Myocyte (in vitro differentiated cells): ENCODE results near the gene MIOS. TPM values are rescaled to one million over a fixed set of nuclear protein-coding genes. Genes with fewer than 3 reads are reported as not detected.
"Not testable (repeated sequence)": the region's sequence is repeated elsewhere in the genome, so short reads cannot be mapped to it uniquely, and the experiment has no call there.

ENCODE experiments used
- DNase-seq: peaks from one replicate; pipeline ENCODE4 v3.0.0-alpha.2; 2012; ENCODE audit warnings: low read depth
- total RNA-seq: library from RNA; depleted of rRNA; stranded (reverse); fragments of >200 nt; gene quantifications from 2 replicates; pipeline ENCODE4 v1.2.3, GENCODE V29; 2014

The MIOS gene
- total RNA-seq, 1 donor from 2014 or later, result 88.2 TPM

DNA sequence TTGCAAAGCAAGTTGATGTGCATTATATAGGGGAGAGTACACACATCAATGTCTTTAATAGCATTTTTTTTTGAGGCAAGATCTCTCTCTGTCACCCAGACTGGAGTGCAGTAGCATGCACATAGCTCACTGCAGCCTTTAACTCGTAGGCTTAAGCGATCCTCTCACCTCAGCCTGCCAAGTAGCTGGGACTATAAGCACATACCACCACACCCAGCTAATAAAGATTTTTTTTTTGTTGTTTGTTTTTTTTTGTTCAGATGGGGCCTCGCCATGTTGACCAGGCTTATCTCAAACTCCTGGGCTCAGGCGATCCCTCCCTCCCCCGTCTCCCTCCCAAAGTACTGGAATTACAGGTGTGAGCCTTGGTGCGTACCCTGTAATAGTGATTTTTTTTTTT is 75.4 kb downstream of the MIOS start:
- no peak for DNase-seq

DNA sequence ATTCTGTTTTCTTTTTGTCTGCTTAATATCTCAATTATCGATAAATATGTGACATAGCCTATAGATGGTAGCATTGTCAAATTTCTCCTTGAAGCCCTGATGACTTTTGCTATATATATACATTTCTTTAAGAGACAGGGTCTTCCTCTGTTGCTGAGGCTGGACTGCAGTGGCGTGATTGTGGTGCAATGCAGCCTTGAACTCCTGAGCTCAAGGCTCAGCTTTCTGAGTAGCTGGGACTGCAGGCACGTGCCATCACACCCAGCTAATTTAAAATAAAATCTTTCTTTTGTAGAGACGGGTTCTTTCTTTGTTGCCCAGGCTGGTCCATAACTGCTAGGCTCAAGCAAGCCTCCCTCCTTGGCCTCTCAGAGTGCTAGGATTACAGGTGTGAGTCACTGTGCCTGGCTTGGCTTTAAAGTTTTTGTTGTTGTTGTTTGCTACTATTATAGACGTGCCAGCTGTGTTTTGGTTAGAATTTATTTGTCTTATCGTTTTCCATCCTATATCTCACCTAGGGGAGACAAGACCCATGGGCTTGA is 80.9 kb downstream of the MIOS start:
- DNase-seq, result no peak

DNA sequence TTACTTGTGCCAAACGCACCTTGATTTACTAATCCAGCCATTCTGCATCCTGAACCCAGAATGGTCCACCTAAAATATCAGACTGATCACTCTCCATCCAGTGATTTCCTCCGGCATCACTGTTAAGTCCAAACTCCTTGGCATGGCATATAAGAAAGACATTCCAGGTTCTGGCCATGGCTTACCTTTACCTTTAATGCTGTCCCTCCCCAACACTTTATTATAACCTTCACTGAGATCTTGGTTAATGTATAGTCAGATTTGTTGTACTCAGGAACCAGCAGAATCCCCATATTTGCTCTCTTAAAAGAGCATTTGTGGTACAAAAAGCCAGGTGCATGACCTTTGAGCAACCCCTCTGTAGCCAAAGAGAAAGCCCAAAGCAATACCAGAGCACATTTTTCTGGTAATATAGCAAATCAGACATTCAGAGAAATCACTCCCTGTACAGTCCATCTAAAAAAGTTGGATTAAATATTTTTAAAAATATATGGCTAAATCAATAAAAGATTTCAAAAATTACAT is 84.1 kb downstream of the MIOS start:
- no peak for DNase-seq

DNA sequence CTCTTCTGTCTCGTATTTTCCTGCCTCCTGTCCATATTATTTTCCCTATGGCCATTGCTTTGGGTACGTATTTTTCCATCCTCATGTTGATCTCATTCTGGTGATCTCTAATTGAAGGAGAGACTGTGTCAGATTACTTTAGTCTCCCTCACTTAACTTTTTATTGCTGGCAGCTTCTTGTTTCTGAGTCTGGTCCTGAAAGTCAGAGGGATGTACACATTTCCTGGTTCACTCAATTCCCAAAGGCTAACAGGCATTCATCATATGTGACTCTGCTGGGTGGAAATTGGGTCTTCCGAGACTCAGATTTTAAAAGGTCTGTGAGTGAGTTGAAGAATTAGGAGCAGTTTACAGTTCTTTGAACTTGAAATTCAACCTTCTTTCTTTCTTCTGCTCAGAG is 84.8 kb downstream of the MIOS start:
- no peak for DNase-seq

DNA sequence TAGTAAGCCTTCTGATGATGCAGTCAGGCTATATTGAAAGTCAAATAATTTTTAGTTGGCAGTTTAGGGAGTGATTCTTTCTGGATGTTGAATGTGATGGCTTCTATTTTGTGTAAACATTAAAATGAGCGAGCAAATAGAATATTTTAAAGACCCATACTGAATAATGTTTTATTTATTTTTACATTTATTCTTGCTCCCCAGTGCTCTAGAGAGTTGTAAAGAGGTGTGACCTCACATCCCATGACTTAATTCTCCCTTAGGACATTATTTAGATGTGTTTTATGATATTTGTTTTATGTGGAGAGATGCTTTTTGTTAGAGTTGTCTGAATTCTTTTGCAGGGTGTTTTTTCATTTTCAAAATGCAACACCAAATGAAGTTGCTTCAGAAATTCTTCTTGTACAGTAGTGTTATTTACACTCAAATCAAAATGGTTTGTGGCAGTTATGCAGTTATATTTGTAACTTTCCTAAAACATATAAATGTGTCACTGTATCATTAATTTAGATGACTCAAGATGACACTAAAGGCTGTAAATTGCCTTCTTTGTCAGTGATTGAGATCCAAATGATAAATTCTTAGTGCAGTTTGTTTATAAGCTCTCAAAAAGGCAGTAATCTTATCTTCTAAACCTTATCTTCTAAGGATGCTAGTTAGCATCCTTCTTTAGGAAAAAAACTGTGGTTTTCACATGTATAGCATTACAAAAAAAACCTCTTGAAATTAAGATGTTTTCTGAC is 86.3 kb downstream of the MIOS start:
- no peak for DNase-seq

DNA sequence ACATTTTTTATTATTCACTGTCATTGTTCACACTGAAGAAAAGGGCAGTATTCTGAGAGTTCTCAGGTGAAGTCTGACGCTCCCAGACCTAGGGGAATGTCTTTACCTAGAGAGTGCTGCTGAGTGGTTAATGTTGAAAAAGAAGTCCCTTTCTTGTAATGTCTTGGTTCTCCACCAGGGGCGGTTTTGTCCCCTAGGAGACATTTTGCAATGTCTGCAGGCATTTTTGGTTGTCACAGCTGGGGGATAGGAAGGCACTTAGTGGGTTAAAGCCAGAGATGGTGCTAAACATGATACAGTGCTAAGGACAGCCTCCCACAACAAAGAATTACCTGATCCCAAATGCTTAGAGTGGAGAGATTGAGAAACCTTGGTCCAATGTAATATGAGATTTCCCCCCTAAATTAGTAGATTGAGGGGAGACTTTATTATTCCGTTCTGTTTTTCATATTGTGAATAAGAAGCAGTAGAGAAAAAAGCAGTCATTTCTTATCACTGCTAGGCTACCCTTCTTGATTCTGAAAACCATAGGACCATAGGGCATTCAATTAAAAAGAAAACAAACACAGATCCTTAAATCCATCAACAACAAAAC is 87.0 kb downstream of the MIOS start:
- DNase-seq, result peak; percentile 17

DNA sequence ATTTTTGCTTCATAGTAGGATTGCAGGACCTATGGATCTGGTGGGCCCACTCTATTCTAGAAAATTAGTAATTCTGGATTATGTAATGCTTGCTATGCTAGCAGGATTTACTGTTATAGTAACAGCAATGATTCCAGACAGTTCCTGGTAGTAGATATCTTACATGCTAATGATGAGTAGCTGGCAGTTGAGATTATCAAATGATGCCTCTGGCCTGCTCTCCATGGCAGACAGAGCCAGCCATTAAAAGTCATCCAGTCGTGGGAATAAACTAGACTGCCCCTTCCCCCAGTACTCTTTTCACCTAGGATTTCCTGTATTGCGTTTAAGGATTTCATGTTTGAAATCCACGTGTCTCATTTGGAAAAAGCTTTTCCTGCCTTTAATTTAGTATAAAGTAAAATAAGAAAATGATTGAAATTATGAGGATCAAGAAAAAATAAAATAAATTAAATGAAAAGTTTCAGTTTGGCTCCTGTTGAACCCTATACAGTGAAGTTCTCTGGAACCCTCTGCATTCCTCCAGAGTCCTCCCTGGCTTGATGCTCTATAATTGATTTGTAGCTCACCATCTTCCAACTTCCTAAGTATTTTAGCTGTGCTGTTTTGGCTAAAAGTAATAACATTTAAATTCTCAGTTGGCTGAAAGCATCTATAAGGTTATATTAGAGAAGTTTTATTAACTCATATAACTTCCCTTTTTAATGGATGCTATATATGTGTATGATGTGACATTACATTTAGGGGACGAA is 88.5 kb downstream of the MIOS start:
- no peak for DNase-seq

DNA sequence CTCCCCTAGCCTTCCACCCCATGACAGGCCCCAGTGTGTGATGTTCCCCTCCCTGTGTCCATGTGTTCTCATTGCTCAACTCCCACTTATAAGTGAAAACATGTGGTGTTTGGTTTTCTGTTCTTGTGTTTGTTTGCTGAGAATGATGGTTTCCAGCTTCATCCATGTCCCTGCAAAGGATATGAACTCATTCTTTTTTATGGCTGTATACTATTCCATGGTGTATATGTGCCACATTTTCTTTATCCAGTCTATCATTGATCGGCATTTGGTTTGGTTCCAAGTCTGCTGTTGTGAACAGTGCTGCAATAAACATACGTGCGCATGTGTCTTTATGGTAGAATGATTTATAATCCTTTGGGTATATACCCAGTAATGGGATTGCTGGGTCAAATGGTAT is 89.8 kb downstream of the MIOS start:
- DNase-seq, result not testable (repeated sequence)

Other genes with a start within 250 kb of the MIOS start
- gene COL28A1, start 31.0 kb upstream of the MIOS start, total RNA-seq, result 0.88 and 2.2 TPM in 2 replicates
- 15.5 and 17.5 TPM in 2 replicates for gene UMAD1, start 73.9 kb downstream of the MIOS start, total RNA-seq
- 16.9 and 17.7 TPM in 2 replicates for gene RPA3, start 151.7 kb downstream of the MIOS start, total RNA-seq